Neuronal stem cell (in vitro differentiated cells): ENCODE data around the gene VRTN.

ENCODE experiments used
- DNase-seq: peaks from one replicate; pipeline ENCODE4 v3.0.0-alpha.2; 2013; ENCODE audit warnings: low spot score
- H2AFZ ChIP-seq: one replicate; pipeline ENCODE4 v1.6.1; 2013; ENCODE audit warnings: mild to moderate bottlenecking, low read length, inconsistent platforms
- H2AK5ac ChIP-seq: 2 replicates; pipeline ENCODE4 v1.6.1; 2013; ENCODE audit warnings: low read depth, mild to moderate bottlenecking, inconsistent platforms, low read length, moderate library complexity, mixed read lengths
- H2BK120ac ChIP-seq: 2 replicates; pipeline ENCODE4 v1.6.1; 2013; ENCODE audit warnings: low read depth, mild to moderate bottlenecking, inconsistent platforms, low read length, moderate library complexity, mixed read lengths
- H2BK12ac ChIP-seq: one replicate; pipeline ENCODE4 v1.6.1; 2013; ENCODE audit warnings: low read length, inconsistent platforms
- H2BK15ac ChIP-seq: 2 replicates; pipeline ENCODE4 v1.6.1; 2013; ENCODE audit warnings: mild to moderate bottlenecking, low read length, inconsistent platforms, mixed read lengths
- H2BK5ac ChIP-seq: one replicate; pipeline ENCODE4 v1.6.1; 2013; ENCODE audit warnings: inconsistent platforms, mild to moderate bottlenecking, low read length, moderate library complexity
- H3K14ac ChIP-seq: one replicate; pipeline ENCODE4 v1.6.1; 2013; ENCODE audit warnings: low read length, inconsistent platforms
- H3K18ac ChIP-seq: 2 replicates; pipeline ENCODE4 v1.6.1; 2013; ENCODE audit warnings: low read length, inconsistent platforms
- H3K23ac ChIP-seq: 2 replicates; pipeline ENCODE4 v1.6.1; 2013; ENCODE audit warnings: low read depth, mild to moderate bottlenecking, mixed read lengths, low read length, inconsistent platforms; ENCODE audit not compliant: poor library complexity
- H3K27ac ChIP-seq: replicated peaks from 3 replicates; pipeline ENCODE4 v1.5.1; 2013; ENCODE audit warnings: low read length, inconsistent platforms
- H3K27me3 ChIP-seq, 3 experiments: 2 replicates each; pipeline ENCODE4 v1.6.1; 2013; ENCODE audit warnings: low read length in 3 of 3, mild to moderate bottlenecking in 2 of 3, inconsistent platforms in 1 of 3, low read depth in 1 of 3, mixed read lengths in 1 of 3, moderate library complexity in 1 of 3; ENCODE audit not compliant: control insufficient read depth in 3 of 3, insufficient read depth in 3 of 3
- H3K36me3 ChIP-seq, 2 donors: replicated peaks in 1 of 2; 2 replicates each; pipeline ENCODE4 v1.6.1; 2013; ENCODE audit warnings: low read length in 2 of 2; ENCODE audit not compliant: control insufficient read depth in 2 of 2, insufficient read depth in 2 of 2
- H3K4ac ChIP-seq: 2 replicates; pipeline ENCODE4 v1.6.1; 2013; ENCODE audit warnings: inconsistent platforms, mild to moderate bottlenecking, low read length, moderate library complexity
- H3K4me1 ChIP-seq, 2 donors: 1 replicate in 1 of 2; 2 replicates in 1 of 2; pipeline ENCODE4 v1.6.1; 2013; ENCODE audit warnings: low read length in 2 of 2, low read depth in 1 of 2; ENCODE audit not compliant: control insufficient read depth in 2 of 2, insufficient read depth in 1 of 2
- H3K4me2 ChIP-seq: one replicate; pipeline ENCODE4 v1.6.1; 2013; ENCODE audit warnings: mild to moderate bottlenecking, low read length, inconsistent platforms; ENCODE audit not compliant: insufficient read depth, poor library complexity, severe bottlenecking
- H3K4me3 ChIP-seq, 2 donors: 2 replicates each; pipeline ENCODE4 v1.5.1; 2013; ENCODE audit warnings: low read length in 2 of 2, mild to moderate bottlenecking in 2 of 2, inconsistent platforms in 1 of 2, moderate library complexity in 1 of 2
- H3K79me1 ChIP-seq: one replicate; pipeline ENCODE4 v1.6.1; 2013; ENCODE audit warnings: low read depth, mild to moderate bottlenecking, inconsistent platforms, low read length, moderate library complexity
- H3K9ac ChIP-seq: one replicate; pipeline ENCODE4 v1.6.1; 2013; ENCODE audit warnings: mild to moderate bottlenecking, low read depth, low read length, inconsistent platforms; ENCODE audit not compliant: poor library complexity
- H3K9me3 ChIP-seq, 2 donors: replicated peaks in 1 of 2; 2 replicates each; pipeline versions ENCODE3 to v1.6.1; 2013; ENCODE audit warnings: low read length in 2 of 2, mild to moderate bottlenecking in 2 of 2, inconsistent platforms in 1 of 2, low read depth in 1 of 2, mixed read lengths in 1 of 2, moderate library complexity in 1 of 2; ENCODE audit not compliant: control insufficient read depth in 2 of 2, insufficient read depth in 1 of 2
- H4K8ac ChIP-seq: one replicate; pipeline ENCODE4 v1.6.1; 2013; ENCODE audit warnings: low read depth, mild to moderate bottlenecking, inconsistent platforms, low read length, moderate library complexity
- H4K91ac ChIP-seq: one replicate; pipeline ENCODE4 v1.6.1; 2013; ENCODE audit warnings: low read length, low read depth, mild to moderate bottlenecking, inconsistent platforms; ENCODE audit not compliant: poor library complexity
- WGBS, 2 donors: extraction: QIAGEN DNeasy Blood & Tissue Kit; methylation state at CpG; one replicate each; pipeline ENCODE4 v1.1.7; 2013; ENCODE audit warnings: missing lambda C conversion rate in 2 of 2, mixed read lengths in 1 of 2; ENCODE audit not compliant: insufficient read length in 2 of 2, insufficient replicate concordance in 1 of 2; ENCODE audit errors: extremely low coverage in 2 of 2; 5-methylcytosine and 5-hydroxymethylcytosine counted together

Gene VRTN

GRCh38 chr14:74400919-74401503 lies 52.7 kb downstream of the VRTN start:
- peaks cover 0 to 58% (median 0%) of the 10 kb centered on the region in 3 experiments for H3K27me3 ChIP-seq
- H3K4ac ChIP-seq: no peak overlapping the region

GRCh38 chr14:74401504-74402241 lies 53.4 kb downstream of the VRTN start:
- Histone ChIP-seq H3K4ac (no peak overlapping the region), H3K14ac (peak overlapping the region; percentile 49), H2BK15ac (peak overlapping the region; percentile 82), H2AFZ (peak overlapping the region; percentile 92), H2BK5ac (peak overlapping the region; percentile 30), H2AK5ac (peak overlapping the region; percentile 16), H3K23ac (peak overlapping the region; percentile 62), H3K4me3 (peak overlapping the region in 1 of 2 donors; percentile 11), H2BK120ac (no peak overlapping the region), H4K91ac (no peak overlapping the region), H3K4me1 (peaks cover 13 to 26% of the 10 kb centered on the region in 2 donors), H3K27me3 (peaks cover 0 to 53% (median 0%) of the 10 kb centered on the region in 3 experiments), H3K27ac (peak overlapping the region; percentile 3), H3K9me3 (no peaks in the 10 kb centered on the region), H3K18ac (peak overlapping the region; percentile 93), H3K9ac (peak overlapping the region; percentile 45), H3K79me1 (peaks cover 3% of the 10 kb centered on the region), H4K8ac (no peak overlapping the region), H2BK12ac (peak overlapping the region; percentile 4), H3K4me2 (no peak overlapping the region), H3K36me3 (no peaks in the 10 kb centered on the region)
- DNase-seq: no peak
- WGBS, 2 donors: no CpG with 5 or more reads among the region's 12 CpGs

More at GRCh38 chr14:74400919-74401503, 52.7 kb downstream of the VRTN start:
- Histone ChIP-seq H3K9me3 (no peaks in the 10 kb centered on the region), H4K8ac (no peak overlapping the region), H4K91ac (no peak overlapping the region), H2AK5ac (peak overlapping the region; percentile 16), H3K4me2 (no peak overlapping the region), H2AFZ (peak overlapping the region; percentile 92), H2BK5ac (no peak overlapping the region), H3K9ac (no peak overlapping the region), H3K36me3 (no peaks in the 10 kb centered on the region), H3K4me1 (peaks cover 13 to 26% of the 10 kb centered on the region in 2 donors), H3K27ac (no peak overlapping the region), H2BK15ac (peak overlapping the region; percentile 82), H2BK12ac (no peak overlapping the region), H3K18ac (peak overlapping the region; percentile 84), H3K14ac (no peak overlapping the region), H2BK120ac (no peak overlapping the region), H3K23ac (no peak overlapping the region), H3K79me1 (peaks cover 3% of the 10 kb centered on the region), H3K4me3 (no peak overlapping the region)
- WGBS, 2 donors: no CpG with 5 or more reads among the region's 8 CpGs
- DNase-seq: no peak

DNA sequence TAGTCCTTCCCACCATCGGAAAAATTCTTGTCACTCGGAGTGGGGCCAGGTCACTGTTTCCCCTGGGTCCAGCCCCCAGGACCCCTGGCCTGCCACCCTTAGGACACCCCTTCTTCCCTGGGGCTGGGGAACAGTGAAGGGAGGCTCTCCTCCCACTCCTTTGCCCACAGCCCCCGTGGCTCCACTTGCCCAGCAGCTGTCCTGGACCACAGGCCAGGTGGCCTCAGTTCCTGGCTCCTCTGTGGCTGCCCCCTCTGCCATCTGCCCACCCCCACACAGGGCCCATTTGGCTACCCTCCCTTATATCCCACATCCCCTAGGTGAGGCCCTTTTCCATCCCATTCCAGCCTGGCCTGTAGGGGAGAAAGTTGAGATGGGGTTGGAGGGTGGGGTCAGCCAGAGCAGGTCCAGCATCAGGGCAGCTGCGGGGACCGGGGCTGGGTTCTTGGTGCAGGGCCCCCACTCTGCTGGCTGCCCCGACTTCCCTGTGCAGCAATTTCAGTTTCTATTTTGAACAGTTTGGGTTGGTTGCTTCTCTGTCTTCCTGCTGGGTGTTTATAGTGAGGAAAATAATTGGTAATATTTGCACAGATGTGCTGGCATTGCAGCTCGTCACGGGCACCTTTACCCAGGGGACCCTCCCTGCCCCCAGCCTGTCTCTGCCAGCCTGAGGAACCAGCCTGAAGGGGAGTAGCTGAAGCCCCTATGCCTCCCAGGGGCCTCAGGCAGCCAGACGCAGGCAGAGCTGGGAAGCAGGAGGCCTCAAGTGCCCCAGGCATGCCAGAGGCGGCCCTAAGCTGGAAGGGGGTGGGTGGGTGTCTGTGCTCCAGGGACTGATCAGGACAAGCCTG lies 54.4 kb downstream of the VRTN start:
- Histone ChIP-seq H3K4ac (peak overlapping the region; percentile 46), H3K23ac (no peak overlapping the region), H2BK120ac (peak overlapping the region; percentile 78), H4K8ac (no peak overlapping the region), H3K4me3 (no peak overlapping the region), H3K27me3 (peaks cover 0 to 52% (median 0%) of the 10 kb centered on the region in 3 experiments), H3K79me1 (peaks cover 3% of the 10 kb centered on the region), H3K9me3 (no peaks in the 10 kb centered on the region), H4K91ac (no peak overlapping the region), H3K4me1 (peaks cover 13 to 26% of the 10 kb centered on the region in 2 donors), H2BK12ac (peak overlapping the region; percentile 87), H3K9ac (peak overlapping the region; percentile 33), H2AK5ac (peak overlapping the region; percentile 96), H3K27ac (no peak overlapping the region), H3K14ac (no peak overlapping the region), H2BK15ac (peak overlapping the region; percentile 83), H3K4me2 (no peak overlapping the region), H2BK5ac (peak overlapping the region; percentile 30), H2AFZ (peak overlapping the region; percentile 92), H3K36me3 (no peaks in the 10 kb centered on the region), H3K18ac (peak overlapping the region; percentile 93)
- no CpG with 5 or more reads among the region's 10 CpGs for WGBS, 2 donors
- DNase-seq: no peak
